Measurements from ENCODE around the gene BCL2L15.

- TF ChIP-seq POLR2A (IDR thresholded peaks at IDR 0.05): no peak
- no peak for TF ChIP-seq CTCF (IDR thresholded peaks at IDR 0.05)
Observed at GRCh38 chr1:113860891-113861290, 26.5 kb downstream of the BCL2L15 start.

Data from prostate gland (tissue), 2 donors.